B cell (primary cell): ENCODE results near the gene SMIM35. TPM values are rescaled to one million over a fixed set of nuclear protein-coding genes. Genes with fewer than 3 reads are reported as not detected.
A peak's percentile ranks its signal among the peaks of the same experiment; 100 is the strongest.

ENCODE experiments used
- ATAC-seq: fragments of 200-7000 bp; cut with Tn5 transposase; one replicate; pipeline ENCODE4 v1.10.0; 2021; ENCODE audit warnings: low read depth, mild to moderate bottlenecking, moderate number of reproducible peaks, moderate library complexity
- CTCF ChIA-PET: fragments of 350-600 bp; sonication (Branson Sonifier 250); formaldehyde crosslinking; loops from one replicate; lab custom pipeline; 2021; ENCODE audit warnings: antibody characterized with exemption, inconsistent platforms; lab: Charles Lee
- POLR2A ChIA-PET: fragments of 350-600 bp; sonication (Branson Sonifier 250); formaldehyde crosslinking; loops from one replicate; lab custom pipeline; 2021; ENCODE audit warnings: antibody characterized with exemption; lab: Charles Lee
- DNase-seq: peaks from one replicate; pipeline ENCODE4 v3.0.0; 2013
- H2AFZ ChIP-seq: 2 replicates; pipeline ENCODE4 v1.6.1; 2012; ENCODE audit warnings: mild to moderate bottlenecking, low read depth, low read length; ENCODE audit not compliant: insufficient read depth, poor library complexity, severe bottlenecking
- H3K27ac ChIP-seq, 2 donors: 1 replicate in 1 of 2; 2 replicates in 1 of 2; pipeline ENCODE4 v1.5.1; 2012 to 2013; ENCODE audit warnings: low read length in 2 of 2, mild to moderate bottlenecking in 2 of 2, moderate library complexity in 1 of 2
- H3K27me3 ChIP-seq, 4 experiments: fragments of 200-600 bp in 1 of 4; sonication (generic) in 1 of 4; replicated peaks in 1 of 4; 1 replicate in 2 of 4; 2 replicates in 2 of 4; pipeline versions ENCODE4 v1.6.1 to v1.7.0; 2013 to 2016; ENCODE audit warnings: low read length in 3 of 4, mild to moderate bottlenecking in 2 of 4, mixed read lengths in 1 of 4, moderate library complexity in 1 of 4; ENCODE audit not compliant: insufficient read depth in 4 of 4, control insufficient read depth in 3 of 4; ENCODE audit errors: control extremely low read depth in 1 of 4
- H3K36me3 ChIP-seq, 2 experiments: replicated peaks in 1 of 2; 1 replicate in 1 of 2; 2 replicates in 1 of 2; pipeline versions ENCODE4 v1.6.1 to v1.7.1; 2013; ENCODE audit warnings: low read length in 1 of 2; ENCODE audit not compliant: insufficient read depth in 2 of 2, control insufficient read depth in 1 of 2; ENCODE audit errors: control extremely low read depth in 1 of 2, extremely low read depth in 1 of 2
- H3K4me1 ChIP-seq, 2 donors: fragments of 200-600 bp in 1 of 2; sonication (generic) in 1 of 2; 1 replicate in 1 of 2; 2 replicates in 1 of 2; pipeline versions ENCODE4 v1.5.1 to v1.6.1; 2013 to 2017; ENCODE audit warnings: low read length in 2 of 2; ENCODE audit not compliant: control insufficient read depth in 2 of 2, insufficient read depth in 2 of 2
- H3K4me2 ChIP-seq: replicated peaks from 2 replicates; pipeline ENCODE3; 2012; ENCODE audit warnings: mild to moderate bottlenecking, low read depth, low read length; ENCODE audit not compliant: poor library complexity, severe bottlenecking
- H3K4me3 ChIP-seq, 5 experiments: fragments of 200-600 bp in 1 of 5; sonication (generic) in 1 of 5; 1 replicate in 3 of 5; 2 replicates in 2 of 5; pipeline versions ENCODE4 v1.5.1 to v1.7.0; 2011 to 2016; ENCODE audit warnings: low read length in 4 of 5, mild to moderate bottlenecking in 4 of 5, low read depth in 2 of 5, control low read depth in 1 of 5, moderate library complexity in 1 of 5; ENCODE audit not compliant: insufficient read depth in 1 of 5; ENCODE audit errors: control extremely low read depth in 1 of 5, extremely low read depth in 1 of 5
- H3K79me2 ChIP-seq: fragments of 200-600 bp; sonication (generic); one replicate; pipeline ENCODE4 v1.6.0; 2016; ENCODE audit warnings: low read length; ENCODE audit not compliant: control insufficient read depth, insufficient read depth
- H3K9ac ChIP-seq: fragments of 200-600 bp; sonication (generic); 2 replicates; pipeline ENCODE4 v1.6.1; 2017; ENCODE audit warnings: mild to moderate bottlenecking, low read length, moderate library complexity
- H3K9me3 ChIP-seq, 3 donors: one replicate each; pipeline versions ENCODE4 v1.6.1 to v1.7.1; 2013; ENCODE audit warnings: low read length in 2 of 3; ENCODE audit not compliant: control insufficient read depth in 2 of 3, insufficient read depth in 1 of 3; ENCODE audit errors: control extremely low read depth in 1 of 3
- H4K20me1 ChIP-seq: 2 replicates; pipeline ENCODE4 v1.6.0; 2012; ENCODE audit warnings: mild to moderate bottlenecking, low read length; ENCODE audit not compliant: insufficient read depth, control insufficient read depth, poor library complexity, severe bottlenecking
- H3K27ac Mint-ChIP-seq: one replicate; pipeline ENCODE4 v1.8.0; 2021; ENCODE audit warnings: mixed read lengths
- H3K27me3 Mint-ChIP-seq: one replicate; pipeline ENCODE4 v1.8.0; 2021; ENCODE audit warnings: mixed read lengths
- H3K4me1 Mint-ChIP-seq: one replicate; pipeline ENCODE4 v1.8.0; 2021; ENCODE audit warnings: mixed read lengths
- H3K4me3 Mint-ChIP-seq: one replicate; pipeline ENCODE4 v1.8.0; 2021; ENCODE audit warnings: mixed read lengths
- H3K9me3 Mint-ChIP-seq: one replicate; pipeline ENCODE4 v1.8.0; 2022; ENCODE audit warnings: mixed read lengths; ENCODE audit not compliant: insufficient read depth
- EZH2 ChIP-seq: IDR thresholded peaks from 2 replicates; pipeline ENCODE4 v1.6.1; 2012; ENCODE audit warnings: borderline replicate concordance, low read depth, mild to moderate bottlenecking, moderate library complexity, low read length; ENCODE audit not compliant: insufficient read depth, poor library complexity, severe bottlenecking
- WGBS: methylation state at CpG from one replicate; pipeline ENCODE4 v1.1.5; 2013; ENCODE audit warnings: missing lambda C conversion rate; ENCODE audit not compliant: insufficient coverage; 5-methylcytosine and 5-hydroxymethylcytosine counted together
- intact Hi-C: fragments of 100-400 bp; cut with micrococcal nuclease; formaldehyde crosslinking; loops from one replicate; pipeline ENCODE4 v1.10.0; 2022
- polyA plus RNA-seq: library from polyadenylated mRNA; depleted of rRNA; stranded (reverse); fragments of >200 nt; gene quantifications from 2 replicates; pipeline ENCODE4 v1.2.3, GENCODE V29; 2012
- total RNA-seq, 2 donors: library from RNA; stranded (reverse); fragments of 120-200 nt in 1 of 2; gene quantifications; 1 replicate in 1 of 2; 2 replicates in 1 of 2; pipeline versions ENCODE4 v1.2.3 to v1.2.4, GENCODE V29; 2013 to 2022
- TF ChIP-seq, protein P1 (sequence below): fragments of 200-600 bp; IDR thresholded peaks from one replicate; pipeline ENCODE4 v1.8.0; 2022; ENCODE audit warnings: antibody characterized with exemption, mild to moderate bottlenecking

Gene SMIM35
- total and polyA plus RNA-seq, 2 donors (not counting 1 experiment from before 2014, with no cell fraction given) = 1.3 to 4.5 TPM

DNA sequence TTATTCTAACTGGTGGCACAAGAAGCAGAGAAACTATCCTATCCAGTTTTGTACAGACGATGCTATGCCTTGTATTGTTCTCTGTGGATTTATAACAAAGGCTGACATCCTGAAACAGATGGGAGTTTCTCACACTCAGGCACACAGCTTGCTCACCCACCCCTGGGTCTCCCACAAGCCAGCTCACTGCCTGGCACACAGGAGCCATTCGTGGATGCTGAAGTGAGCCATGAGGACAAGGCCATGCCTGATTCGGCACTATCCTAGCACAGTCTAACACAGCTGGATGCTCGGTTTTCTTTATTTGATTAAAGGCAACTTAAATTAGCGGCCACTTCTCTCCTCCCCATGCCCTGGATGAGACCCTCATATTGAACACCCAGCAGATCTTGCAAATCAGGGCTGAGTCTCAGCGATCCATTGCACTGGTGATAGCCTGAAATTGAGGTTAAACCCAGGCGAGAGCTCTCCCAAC is 35.6 kb downstream of the SMIM35 start:
- Histone ChIP-seq H3K4me2 (peak overlapping the region; percentile 63), H3K4me1 (peaks cover 32 to 36% of the 10 kb centered on the region in 2 donors), H2AFZ (peak overlapping the region; percentile 56), H4K20me1 (no peaks in the 10 kb centered on the region), H3K9ac (peak overlapping the region; percentile 20), H3K4me3 (no peak overlapping the region), H3K79me2 (no peaks in the 10 kb centered on the region), H3K9me3 (no peaks in the 10 kb centered on the region), H3K36me3 (no peaks in the 10 kb centered on the region), H3K27me3 (no peaks in the 10 kb centered on the region), H3K27ac (peak overlapping the region in 1 of 2 donors; percentile 35)
- DNase-seq = no peak
- CTCF ChIA-PET = interaction anchor here (1.0 to 13.0 kb wide), 19 partner anchors 9 to 250 kb away, joined by 3 to 495 read pairs (median 34); partner anchors contain the start of genes FXYD2 and IL10RA
- H3K4me3 Mint-ChIP-seq = peak overlapping the region; percentile 42
- peak overlapping the region; percentile 88 for H3K27ac Mint-ChIP-seq
- no peaks in the 10 kb centered on the region for H3K9me3 Mint-ChIP-seq
- POLR2A ChIA-PET = interaction anchor here (0.7 to 3.7 kb wide), 8 partner anchors 42 to 104 kb away, joined by 3 to 54 read pairs (median 8); partner anchors contain the start of gene IL10RA
- intact Hi-C loops = loop anchor here (1.0 kb wide), 1 partner anchor 40 kb away; no protein-coding TSS in a partner anchor
- peaks cover 3% of the 10 kb centered on the region for H3K27me3 Mint-ChIP-seq
- ATAC-seq = no peak
- no peak for TF ChIP-seq EZH2
- TF ChIP-seq, protein P1, sequence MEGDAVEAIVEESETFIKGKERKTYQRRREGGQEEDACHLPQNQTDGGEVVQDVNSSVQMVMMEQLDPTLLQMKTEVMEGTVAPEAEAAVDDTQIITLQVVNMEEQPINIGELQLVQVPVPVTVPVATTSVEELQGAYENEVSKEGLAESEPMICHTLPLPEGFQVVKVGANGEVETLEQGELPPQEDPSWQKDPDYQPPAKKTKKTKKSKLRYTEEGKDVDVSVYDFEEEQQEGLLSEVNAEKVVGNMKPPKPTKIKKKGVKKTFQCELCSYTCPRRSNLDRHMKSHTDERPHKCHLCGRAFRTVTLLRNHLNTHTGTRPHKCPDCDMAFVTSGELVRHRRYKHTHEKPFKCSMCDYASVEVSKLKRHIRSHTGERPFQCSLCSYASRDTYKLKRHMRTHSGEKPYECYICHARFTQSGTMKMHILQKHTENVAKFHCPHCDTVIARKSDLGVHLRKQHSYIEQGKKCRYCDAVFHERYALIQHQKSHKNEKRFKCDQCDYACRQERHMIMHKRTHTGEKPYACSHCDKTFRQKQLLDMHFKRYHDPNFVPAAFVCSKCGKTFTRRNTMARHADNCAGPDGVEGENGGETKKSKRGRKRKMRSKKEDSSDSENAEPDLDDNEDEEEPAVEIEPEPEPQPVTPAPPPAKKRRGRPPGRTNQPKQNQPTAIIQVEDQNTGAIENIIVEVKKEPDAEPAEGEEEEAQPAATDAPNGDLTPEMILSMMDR = no peak
- whole genome bisulfite sequencing = 50% methylated on average over 2 of the region's 7 CpGs
- H3K4me1 Mint-ChIP-seq = peaks cover 45% of the 10 kb centered on the region

DNA sequence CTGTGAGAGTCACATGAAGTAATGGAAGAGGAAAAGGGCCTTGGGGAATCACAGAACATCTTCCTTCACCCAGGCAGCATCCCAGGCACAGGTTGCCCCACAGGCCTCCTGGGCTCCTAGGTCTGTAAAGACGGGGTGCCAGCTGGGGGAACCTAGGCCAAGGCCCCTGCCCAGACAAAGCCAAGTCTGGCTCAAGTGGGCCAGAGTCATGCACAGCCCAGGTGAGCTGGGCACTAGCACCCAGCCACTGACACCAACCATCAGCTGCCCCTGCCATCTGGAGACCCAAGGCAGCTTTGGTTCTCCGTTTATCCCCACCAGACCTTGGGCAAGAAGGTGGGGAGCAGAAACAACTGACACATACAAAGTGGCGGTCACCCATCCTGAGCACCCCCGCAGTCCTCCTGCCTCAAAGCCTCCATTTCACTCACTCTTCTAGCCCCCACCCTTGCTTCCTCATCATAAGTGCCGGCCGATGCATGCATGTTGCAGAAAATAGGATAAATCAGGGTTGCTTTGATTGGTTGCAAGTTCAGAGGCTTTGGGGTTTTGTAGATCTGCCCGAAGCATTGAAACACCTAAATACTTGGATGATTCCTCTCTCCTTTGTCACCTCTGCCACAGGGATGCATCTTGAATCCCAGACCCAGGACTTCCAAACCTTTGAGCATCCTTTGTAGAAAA is 36.4 kb downstream of the SMIM35 start:
- no peak overlapping the region for H3K27ac ChIP-seq

More for the DNA sequence above, 36.4 kb downstream of the SMIM35 start:
- ChIA-PET POLR2A (interaction anchor here (0.6 to 3.7 kb wide), 5 partner anchors 41 to 111 kb away, joined by 4 to 54 read pairs (median 23); partner anchors contain the start of gene IL10RA), CTCF (interaction anchor here (1.5 to 13.0 kb wide), 11 partner anchors 8 to 234 kb away, joined by 3 to 495 read pairs (median 72); partner anchors contain the start of genes FXYD2 and IL10RA)
- Histone ChIP-seq H3K4me1 (peaks cover 32 to 36% of the 10 kb centered on the region in 2 donors), H3K27me3 (no peaks in the 10 kb centered on the region), H3K9me3 (no peaks in the 10 kb centered on the region), H3K4me3 (no peak overlapping the region), H2AFZ (no peak overlapping the region), H4K20me1 (no peaks in the 10 kb centered on the region), H3K36me3 (no peaks in the 10 kb centered on the region), H3K9ac (no peak overlapping the region), H3K4me2 (no peak overlapping the region), H3K79me2 (no peaks in the 10 kb centered on the region)
- H3K4me3 Mint-ChIP-seq = no peak overlapping the region
- H3K27ac Mint-ChIP-seq = peak overlapping the region; percentile 68
- intact Hi-C loops = no loop called here
- no peaks in the 10 kb centered on the region for H3K9me3 Mint-ChIP-seq
- DNase-seq (no peak), ATAC-seq (no peak)
- H3K27me3 Mint-ChIP-seq = no peaks in the 10 kb centered on the region
- peaks cover 48% of the 10 kb centered on the region for H3K4me1 Mint-ChIP-seq
- 100% methylated on average over 3 of the region's 7 CpGs for WGBS
- TF ChIP-seq EZH2 = no peak
- TF ChIP-seq, protein P1 = no peak
